GM21447 (cell line): ENCODE data around the gene FN3K.

ENCODE experiments used
- ATAC-seq: cut with Tn5 transposase; IDR thresholded peaks from one replicate; pipeline ENCODE4 v1.9.1; 2021; ENCODE audit not compliant: unreplicated experiment

Gene FN3K

GRCh38 chr17:82734987-82735866, at the start of gene FN3K:
Gene FN3K (plus strand): TSS chr17:82735615. CDS start chr17:82735637, 22 bp downstream.
- no peak for ATAC-seq

DNA sequence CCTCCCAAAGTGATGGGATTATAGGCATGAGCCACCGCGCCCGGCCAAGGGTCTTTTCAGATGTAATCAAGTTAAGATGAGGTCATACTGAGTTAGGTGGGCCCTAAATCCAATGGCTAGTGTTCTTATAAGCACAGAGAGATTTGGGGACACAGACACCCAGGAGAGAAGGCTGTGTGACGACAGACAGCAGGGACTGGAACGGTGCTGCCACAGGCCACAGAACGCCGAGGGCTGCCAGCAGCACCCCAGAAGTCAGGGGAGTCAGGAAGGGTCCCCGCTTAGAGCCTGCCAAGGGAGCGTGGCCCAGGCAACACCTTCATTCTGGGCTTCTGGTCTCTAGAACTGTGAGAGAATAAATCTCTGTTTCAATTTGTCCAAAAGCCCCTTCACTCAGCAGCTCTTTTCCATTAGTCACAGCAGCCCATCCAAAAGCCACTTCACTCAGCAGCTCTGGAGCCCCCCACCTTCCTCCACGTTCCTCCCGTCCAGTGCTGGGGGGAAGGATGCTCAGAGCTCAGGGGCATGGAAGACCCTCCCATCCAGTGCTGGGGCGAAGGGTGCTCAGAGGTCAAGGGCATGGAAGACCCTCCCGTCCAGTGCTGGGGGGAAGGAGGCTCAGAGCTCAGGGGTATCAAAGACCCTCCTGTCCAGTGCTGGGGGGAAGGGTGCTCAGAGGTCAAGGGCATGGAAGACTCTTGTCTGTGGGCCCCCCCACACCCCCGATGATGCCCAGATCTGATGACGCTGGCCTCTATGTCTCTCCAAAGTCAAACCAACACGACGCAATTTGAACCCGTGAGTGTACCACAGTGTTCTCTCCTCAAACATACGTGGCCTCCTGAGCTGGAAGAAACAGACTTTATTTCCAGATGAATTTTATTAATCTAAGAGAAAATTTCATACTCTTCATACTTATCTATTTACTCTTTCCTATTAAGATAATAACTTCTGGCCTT, 48.8 kb upstream of the FN3K start:
- ATAC-seq = no peak

GRCh38 chr17:82687375-82687861, 48.0 kb upstream of the FN3K start:
- no peak for ATAC-seq

DNA sequence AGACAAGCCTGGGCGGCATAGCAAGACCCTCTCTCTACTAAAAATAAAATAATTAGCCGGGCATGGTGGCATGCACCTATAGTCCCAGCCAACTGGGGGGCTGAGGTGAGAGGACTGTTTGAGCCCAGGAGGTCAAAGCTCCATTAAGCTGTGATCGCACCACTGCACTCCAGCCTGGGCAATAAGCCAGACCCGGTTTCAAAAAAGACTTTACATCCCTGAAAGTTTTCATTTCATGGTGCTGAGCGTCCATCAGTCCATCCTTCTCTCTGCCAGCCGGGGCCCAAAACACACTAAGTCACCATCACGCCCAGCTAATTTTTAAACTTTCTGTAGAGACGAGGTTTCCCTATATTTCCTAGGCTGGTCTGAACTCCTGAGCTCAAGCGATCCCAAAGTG, 47.5 kb upstream of the FN3K start:
- ATAC-seq = no peak

DNA sequence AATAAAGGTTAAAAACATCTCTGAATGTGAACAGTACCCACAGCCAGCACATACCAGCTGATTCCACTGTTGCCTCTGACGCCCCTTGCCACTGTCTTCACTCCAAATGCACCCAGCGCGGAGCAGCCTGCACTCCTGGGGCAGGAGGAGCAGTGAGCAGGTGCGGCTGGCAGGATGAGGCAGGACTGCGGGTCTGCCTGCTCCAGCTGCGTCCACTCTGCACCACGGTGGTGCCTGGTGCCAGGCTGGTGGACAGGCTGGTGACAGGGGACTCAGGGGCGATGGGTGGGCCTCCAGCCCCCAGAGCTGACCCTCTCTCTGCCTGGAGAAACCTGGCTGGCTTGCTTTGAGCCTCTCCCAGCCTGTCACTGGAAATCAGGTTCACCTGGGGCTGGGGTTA, 46.3 kb upstream of the FN3K start:
- no peak for ATAC-seq

GRCh38 chr17:82690786-82691489, 44.5 kb upstream of the FN3K start:
- no peak for ATAC-seq

DNA sequence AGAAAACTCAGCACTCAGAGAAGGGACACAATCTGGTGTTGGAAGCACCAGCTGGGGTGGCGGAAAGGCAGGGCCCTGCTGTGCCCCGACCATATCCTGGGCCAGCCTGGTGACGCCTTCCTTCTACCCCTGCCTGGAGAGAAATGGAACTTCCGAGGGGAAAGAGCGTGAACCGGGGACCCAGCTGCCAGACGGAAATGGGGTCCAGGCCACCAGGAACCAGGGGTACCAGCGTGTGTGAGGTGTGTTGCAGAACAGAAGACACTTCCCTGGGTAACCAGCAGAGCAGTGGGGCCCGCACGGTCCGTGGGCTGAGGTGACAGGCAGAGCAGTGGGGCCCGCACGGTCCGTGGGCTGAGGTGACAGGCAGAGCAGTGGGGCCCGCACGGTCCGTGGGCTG, 43.7 kb upstream of the FN3K start:
- ATAC-seq = no peak

DNA sequence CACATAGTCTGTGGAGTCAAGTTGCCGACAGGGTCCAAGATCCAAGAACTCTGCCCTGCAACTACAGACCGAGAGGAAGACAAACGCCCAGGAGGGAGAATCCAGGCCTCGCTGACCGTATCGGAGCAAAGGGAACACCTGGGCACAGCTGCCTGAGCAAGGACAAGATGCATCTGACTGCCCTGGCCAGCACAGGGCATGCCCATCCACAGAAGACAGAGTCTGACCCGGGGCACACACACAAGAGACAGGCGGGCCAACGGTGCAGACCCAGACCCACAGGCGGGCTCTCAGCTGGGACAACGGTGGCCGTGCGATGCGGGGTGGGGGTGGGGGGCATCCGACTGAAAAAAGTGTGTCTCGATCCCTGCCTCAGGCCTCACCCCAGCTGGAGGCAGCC, 43.1 kb upstream of the FN3K start:
- ATAC-seq = no peak

- no peak for ATAC-seq
These were observed 42.1 kb upstream of the FN3K start for GRCh38 chr17:82693168-82693867.

DNA sequence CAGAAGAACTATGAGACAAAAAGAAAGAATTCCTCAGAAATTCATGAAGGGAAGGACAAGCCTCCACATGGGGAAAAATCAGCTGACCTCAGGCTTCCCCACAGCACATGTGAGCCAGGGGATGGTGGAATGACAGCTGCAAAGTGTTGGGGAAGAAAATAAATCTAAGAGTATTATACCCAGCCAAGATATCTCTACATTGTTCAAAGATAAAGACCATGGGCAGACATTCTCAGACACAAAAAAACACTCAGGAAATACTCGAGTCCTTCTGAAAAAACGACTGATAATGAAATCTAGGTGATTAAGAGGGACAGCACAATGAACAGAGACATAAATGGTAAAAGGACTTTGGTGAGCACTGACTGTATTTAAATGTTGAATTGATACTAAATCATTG, 40.8 kb upstream of the FN3K start:
- ATAC-seq = no peak

- ATAC-seq = no peak
These were observed 39.2 kb upstream of the FN3K start for GRCh38 chr17:82696259-82696658.

- no peak for ATAC-seq
These were observed 38.3 kb upstream of the FN3K start for GRCh38 chr17:82696916-82697807.

- ATAC-seq = no peak
These were observed 37.7 kb upstream of the FN3K start for GRCh38 chr17:82697808-82698064.

DNA sequence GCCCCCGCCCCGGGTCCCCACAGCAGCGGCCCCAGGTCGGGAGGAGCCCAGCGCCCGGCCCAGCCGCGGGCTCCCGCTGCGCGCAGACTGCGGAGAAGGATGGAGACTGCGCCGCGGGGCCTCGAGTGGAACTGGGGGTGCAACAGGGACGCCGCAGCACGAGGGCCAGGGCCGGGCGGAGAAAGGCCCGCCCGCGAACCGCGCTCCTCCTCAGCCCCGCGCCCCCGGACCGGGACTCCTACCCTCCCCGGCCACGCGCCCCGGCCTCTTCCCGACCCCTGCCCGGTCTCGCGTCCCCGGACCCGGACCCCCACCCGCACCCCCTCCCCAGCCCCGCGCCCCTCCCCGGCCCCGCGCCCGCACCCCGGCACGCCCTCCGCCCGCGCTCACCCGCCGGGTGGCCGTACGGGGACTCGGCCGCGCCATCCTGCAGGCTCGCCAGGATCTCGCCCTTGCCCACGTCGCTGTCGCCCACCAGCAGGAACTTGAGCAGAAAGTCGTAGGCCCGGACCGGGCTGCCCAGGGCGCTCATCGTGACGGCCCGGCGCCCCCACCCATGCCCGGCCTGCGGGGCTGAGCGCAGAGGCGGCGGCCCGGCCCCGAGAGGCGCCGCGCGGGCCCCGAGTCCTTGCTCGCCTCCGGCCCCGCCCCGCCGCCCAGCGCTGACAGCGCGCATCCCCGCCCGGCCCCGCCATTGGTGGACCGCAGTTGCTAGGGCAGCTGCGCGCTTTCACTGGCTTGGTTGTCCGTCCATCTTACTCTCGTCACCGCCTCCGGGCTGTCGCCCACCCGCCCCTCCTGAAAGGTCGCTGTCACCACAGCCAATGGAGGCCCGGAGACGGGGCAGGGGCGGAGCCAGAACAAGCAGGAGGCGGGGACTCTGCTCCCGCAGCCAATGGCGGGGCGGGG, 37.1 kb upstream of the FN3K start, which contains the start of gene RAB40B:
Gene RAB40B (minus strand): TSS at position 634 of the 909 bp plus-strand sequence. CDS start 102 bp downstream, at position 532.
- ATAC-seq = peak; percentile 94

- ATAC-seq = peak; percentile 2
These were observed 36.4 kb upstream of the FN3K start for GRCh38 chr17:82698974-82699442.

DNA sequence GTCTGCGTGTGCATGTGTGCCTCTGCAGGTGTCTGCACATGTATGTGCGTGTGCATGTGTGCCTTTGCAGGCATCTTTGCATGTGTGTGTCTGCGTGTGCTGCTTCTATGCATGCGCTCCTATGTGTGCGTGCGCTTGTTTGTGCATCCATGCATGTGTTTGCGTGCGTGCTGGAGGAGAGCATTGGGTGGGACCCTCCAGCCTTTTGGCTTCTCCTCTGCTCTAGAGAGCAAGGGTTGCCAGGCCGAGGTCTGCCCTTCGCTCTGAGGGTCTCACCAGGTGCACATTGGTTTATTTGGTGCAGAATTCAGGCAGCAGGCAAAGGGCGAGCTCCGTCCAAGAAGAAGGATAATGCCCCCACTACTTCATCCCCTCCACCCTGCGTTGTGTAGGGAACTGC, 35.9 kb upstream of the FN3K start:
- ATAC-seq = no peak

DNA sequence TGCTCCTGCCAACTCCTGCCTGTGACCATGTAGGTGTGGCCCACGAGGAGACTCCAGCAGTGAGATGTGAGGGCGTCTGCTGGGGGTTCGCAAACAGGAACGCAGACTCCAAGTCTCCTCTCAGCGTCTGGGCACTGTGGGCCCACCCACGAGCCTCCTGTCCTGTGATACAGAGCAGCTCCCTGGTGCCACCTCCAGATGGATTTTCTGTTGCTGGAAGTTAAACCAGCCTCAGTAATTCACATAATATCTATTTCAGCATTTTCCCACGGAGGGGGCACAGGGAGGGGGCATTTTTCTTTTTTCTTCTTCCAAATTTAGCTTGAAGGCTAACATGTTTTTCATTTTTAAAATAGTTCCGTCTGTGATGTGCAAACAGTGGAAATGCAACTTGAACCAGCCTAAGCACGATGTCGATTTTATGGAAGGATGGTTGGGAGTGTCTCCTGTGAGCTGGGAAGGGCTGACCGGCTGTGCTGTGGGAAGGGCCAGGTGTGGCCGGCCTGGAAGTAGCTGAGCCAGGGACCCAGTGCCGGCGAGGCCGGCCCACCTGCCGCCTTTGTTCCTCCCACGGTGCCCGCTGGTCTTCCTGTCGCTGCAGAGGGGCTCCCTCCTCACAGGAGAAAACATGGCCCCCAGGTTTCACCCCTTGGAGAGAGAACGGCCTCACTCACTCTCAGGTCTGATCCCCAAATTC, 33.0 kb upstream of the FN3K start:
- no peak for ATAC-seq
